SK-N-SH (cell line): ENCODE data around the gene CBX3. TPM values are rescaled to one million over a fixed set of nuclear protein-coding genes. Genes with fewer than 3 reads are reported as not detected.

Source experiments
- CTCF ChIA-PET: fragments of 300-600, 350-600 bp; formaldehyde crosslinking; extraction: SDS; loops from one replicate; lab custom pipeline; 2021; lab: Yijun Ruan, JAX
- POLR2A ChIA-PET: fragments of 350-600 bp; sonication (Branson Sonifier 250); formaldehyde crosslinking; extraction: SDS; loops from one replicate; lab custom pipeline; 2020; ENCODE audit warnings: antibody characterized with exemption, inconsistent platforms; lab: Yijun Ruan, JAX
- DNase-seq: peaks from one replicate; pipeline ENCODE4 v3.0.0; 2012
- H2AFZ ChIP-seq: fragments of 200-600 bp; sonication (generic); 2 replicates; pipeline ENCODE4 v1.8.1; 2016; ENCODE audit warnings: antibody characterized with exemption, mild to moderate bottlenecking, low read depth
- H3F3A ChIP-seq: fragments of 200-600 bp; sonication (generic); replicated peaks from 2 replicates; pipeline ENCODE3; 2016; ENCODE audit warnings: antibody characterized with exemption, mild to moderate bottlenecking; ENCODE audit not compliant: insufficient read depth
- H3K27ac ChIP-seq, 2 experiments: fragments of 200-500 bp in 1 of 2; fragments of 200-600 bp in 1 of 2; sonication (Bioruptor generic) in 1 of 2; sonication (generic), shearing (Covaris generic) in 1 of 2; 2 replicates each; pipeline versions ENCODE4 v1.5.1 to v1.6.1; 2014 to 2016; ENCODE audit warnings: low read depth in 2 of 2, inconsistent platforms in 1 of 2, low read length in 1 of 2, mild to moderate bottlenecking in 1 of 2, mixed read lengths in 1 of 2
- H3K27me3 ChIP-seq: fragments of 200-600 bp; sonication (generic), shearing (Covaris generic); 2 replicates; pipeline ENCODE4 v1.6.1; 2016; ENCODE audit warnings: mixed run types; ENCODE audit not compliant: insufficient read depth
- H3K36me3 ChIP-seq, 2 experiments: fragments of 200-500 bp in 1 of 2; fragments of 200-600 bp in 1 of 2; sonication (Bioruptor generic) in 1 of 2; sonication (generic) in 1 of 2; replicated peaks in 1 of 2; 2 replicates each; pipeline versions ENCODE3 to v1.5.1; 2014 to 2016; ENCODE audit warnings: low read length in 1 of 2, mild to moderate bottlenecking in 1 of 2; ENCODE audit not compliant: insufficient read depth in 2 of 2, control insufficient read depth in 1 of 2
- H3K4me1 ChIP-seq, 2 experiments: fragments of 200-500 bp in 1 of 2; fragments of 200-600 bp in 1 of 2; sonication (Bioruptor generic) in 1 of 2; sonication (generic), shearing (Covaris generic) in 1 of 2; 2 replicates each; pipeline versions ENCODE4 v1.5.1 to v1.6.1; 2014 to 2016; ENCODE audit warnings: low read depth in 1 of 2, low read length in 1 of 2, mixed run types in 1 of 2; ENCODE audit not compliant: insufficient read depth in 2 of 2, control insufficient read depth in 1 of 2
- H3K4me2 ChIP-seq: fragments of 200-600 bp; sonication (generic), shearing (Covaris generic); 2 replicates; pipeline ENCODE4 v1.6.1; 2017; ENCODE audit warnings: mixed run types
- H3K4me3 ChIP-seq, 2 experiments: fragments of 200-500 bp in 1 of 2; fragments of 200-600 bp in 1 of 2; sonication (Bioruptor generic) in 1 of 2; sonication (generic), shearing (Covaris generic) in 1 of 2; 2 replicates each; pipeline versions ENCODE4 v1.5.1 to v1.8.1; 2014 to 2016; ENCODE audit warnings: low read depth in 2 of 2, inconsistent platforms in 1 of 2, low read length in 1 of 2, mild to moderate bottlenecking in 1 of 2, mixed read lengths in 1 of 2, moderate library complexity in 1 of 2
- H3K79me2 ChIP-seq: fragments of 200-600 bp; sonication (generic); 2 replicates; pipeline ENCODE4 v1.8.1; 2017; ENCODE audit warnings: mild to moderate bottlenecking; ENCODE audit not compliant: insufficient read depth
- H3K9ac ChIP-seq: fragments of 200-600 bp; sonication (generic); 2 replicates; pipeline ENCODE4 v1.6.1; 2017; ENCODE audit warnings: mixed run types
- H3K9me2 ChIP-seq: fragments of 200-600 bp; sonication (generic); 2 replicates; pipeline ENCODE4 v1.6.1; 2017; ENCODE audit warnings: mixed run types
- H3K9me3 ChIP-seq: fragments of 200-600 bp; sonication (generic); 2 replicates; pipeline ENCODE4 v1.6.1; 2017; ENCODE audit warnings: mixed run types, mild to moderate bottlenecking, moderate library complexity
- H4K20me1 ChIP-seq: fragments of 200-600 bp; sonication (generic); 2 replicates; pipeline ENCODE4 v1.6.1; 2017; ENCODE audit warnings: mild to moderate bottlenecking, mixed run types; ENCODE audit not compliant: insufficient read depth
- CHD2 ChIP-seq: fragments of 150-350 bp; IDR thresholded peaks from 2 replicates; pipeline ENCODE4 v1.6.1; 2018; ENCODE audit warnings: low read length; ENCODE audit not compliant: partially characterized antibody
- EZH2phosphoT487 ChIP-seq: fragments of 200-600 bp; sonication (generic); IDR thresholded peaks from 2 replicates; pipeline ENCODE4 v1.6.1; 2017; ENCODE audit warnings: low read depth, mixed run types, mild to moderate bottlenecking, antibody characterized with exemption, moderate library complexity, borderline replicate concordance
- FOXM1 ChIP-seq: IDR thresholded peaks from 2 replicates; pipeline ENCODE4 v1.4.0; 2012; ENCODE audit warnings: low read depth, mild to moderate bottlenecking
- GABPA ChIP-seq: IDR thresholded peaks from 2 replicates; pipeline ENCODE4 v1.4.0; 2012; ENCODE audit warnings: low read depth, mild to moderate bottlenecking
- GATA2 ChIP-seq: sonication (generic); formaldehyde crosslinking; IDR thresholded peaks from 2 replicates; pipeline ENCODE4 v1.5.0; 2020; ENCODE audit warnings: mild to moderate bottlenecking, missing genetic modification reagents
- JUND ChIP-seq: IDR thresholded peaks from 2 replicates; pipeline ENCODE4 v1.4.0; 2012
- MXI1 ChIP-seq: IDR thresholded peaks from 2 replicates; pipeline ENCODE4 v1.6.1; 2012; ENCODE audit warnings: mild to moderate bottlenecking, low read depth, low read length, improper control_type of control experiment
- POLR2AphosphoS5 ChIP-seq: IDR thresholded peaks from 2 replicates; pipeline ENCODE4 v1.6.1; 2012; ENCODE audit warnings: low read depth, low read length
- RFX5 ChIP-seq: IDR thresholded peaks from 2 replicates; pipeline ENCODE4 v1.6.1; 2012; ENCODE audit warnings: mild to moderate bottlenecking, improper control_type of control experiment, low read length
- SIN3A ChIP-seq: IDR thresholded peaks from 2 replicates; pipeline ENCODE4 v1.6.1; 2012; ENCODE audit warnings: low read depth, mild to moderate bottlenecking, low read length, moderate library complexity, borderline replicate concordance
- TAF1 ChIP-seq: IDR thresholded peaks from 2 replicates; pipeline ENCODE4 v1.6.1; 2012; ENCODE audit warnings: low read depth, mild to moderate bottlenecking, low read length, moderate library complexity, borderline replicate concordance
- YY1 ChIP-seq: IDR thresholded peaks from 2 replicates; pipeline ENCODE4 v1.4.0; 2012; ENCODE audit warnings: low read depth, mild to moderate bottlenecking
- WGBS: methylation state at CpG from one replicate; pipeline ENCODE4 v1.1.6; 2017; ENCODE audit warnings: low lambda C conversion rate; 5-methylcytosine and 5-hydroxymethylcytosine counted together
- polyA plus RNA-seq, 3 experiments: library from polyadenylated mRNA; depleted of rRNA; stranded (reverse); fragments of >200 nt; gene quantifications; 2 replicates each; pipeline ENCODE4 v1.2.3, GENCODE V29; 2012
- TF ChIP-seq, protein P1 (sequence below): fragments of 200-600 bp; sonication (generic); IDR thresholded peaks from 2 replicates; pipeline ENCODE4 v1.6.1; 2017; ENCODE audit warnings: antibody characterized with exemption, mild to moderate bottlenecking, moderate library complexity
- TF ChIP-seq, protein P2 (sequence below): IDR thresholded peaks from 2 replicates; pipeline ENCODE4; 2012
- TF ChIP-seq, protein P3 (sequence below): IDR thresholded peaks from 2 replicates; pipeline ENCODE4 v1.4.0; 2012; ENCODE audit warnings: low read depth, borderline replicate concordance
- TF ChIP-seq, protein P4 (sequence below): IDR thresholded peaks from 2 replicates; pipeline ENCODE4 v1.6.1; 2012; ENCODE audit warnings: mild to moderate bottlenecking, low read depth, low read length, moderate library complexity

Gene CBX3
- polyA plus RNA-seq, 1 of the 3 experiments (the other 2 are of a cell fraction): 97.0 TPM

DNA sequence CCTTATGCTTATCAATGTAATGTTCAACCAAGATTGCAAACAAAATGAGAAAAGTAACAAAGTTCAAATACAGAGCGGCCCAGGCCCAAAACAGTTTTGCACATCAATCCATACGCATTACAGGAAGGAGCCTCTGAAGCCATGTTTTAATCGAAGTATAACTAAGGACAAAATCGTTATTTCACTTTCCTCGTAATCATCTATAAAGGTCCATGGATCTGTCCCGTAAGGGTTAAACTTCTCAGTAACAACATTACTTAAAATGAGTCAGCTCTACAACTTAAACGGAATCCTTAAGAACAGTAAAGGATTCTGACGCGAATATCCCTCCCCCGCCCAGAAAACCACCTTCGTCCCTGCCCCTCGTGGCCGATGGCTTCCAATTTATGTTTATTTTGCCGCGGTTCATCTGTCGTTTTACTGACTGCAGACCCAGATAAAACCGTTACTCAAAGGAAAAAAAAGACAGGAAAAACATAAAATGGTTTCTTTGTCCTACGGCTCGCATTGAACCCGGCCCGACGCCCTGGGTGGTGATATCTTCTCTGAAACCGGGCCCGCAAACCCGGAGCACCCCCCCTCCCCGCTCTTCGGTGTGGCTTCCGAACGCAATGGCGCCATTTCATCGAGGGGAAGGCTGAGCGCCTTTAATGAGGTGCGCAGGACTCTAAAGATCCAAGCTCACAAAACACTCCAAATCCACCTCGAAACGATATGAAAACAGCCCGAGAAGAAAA, 2.1 kb upstream of the CBX3 start:
- Histone ChIP-seq H3K9ac (peak overlapping the region; percentile 99), H3K36me3 (peaks cover 65 to 67% of the 10 kb centered on the region in 2 experiments), H3K9me2 (no peaks in the 10 kb centered on the region), H3K27me3 (no peaks in the 10 kb centered on the region), H3K4me1 (peaks cover 25 to 40% of the 10 kb centered on the region in 2 experiments), H3F3A (peaks cover 55% of the 10 kb centered on the region), H3K27ac (peak overlapping the region; percentile 99 to 100), H3K4me3 (peak overlapping the region; percentile 100), H2AFZ (no peak overlapping the region), H3K9me3 (no peaks in the 10 kb centered on the region), H4K20me1 (peaks cover 78% of the 10 kb centered on the region), H3K79me2 (peaks cover 89% of the 10 kb centered on the region), H3K4me2 (peak overlapping the region; percentile 83)
- ChIA-PET POLR2A (interaction anchor here (0.6 to 5.7 kb wide), 20 partner anchors 8 to 337 kb away, joined by 3 to 51 read pairs (median 5); partner anchors contain the start of gene NFE2L3), CTCF (interaction anchor here (0.8 to 11.3 kb wide), 25 partner anchors 7 to 468 kb away, joined by 3 to 260 read pairs (median 5); partner anchors contain the start of gene NFE2L3)
- WGBS: 1% methylated on average over 36 of the region's 36 CpGs
- TF ChIP-seq, protein P1, sequence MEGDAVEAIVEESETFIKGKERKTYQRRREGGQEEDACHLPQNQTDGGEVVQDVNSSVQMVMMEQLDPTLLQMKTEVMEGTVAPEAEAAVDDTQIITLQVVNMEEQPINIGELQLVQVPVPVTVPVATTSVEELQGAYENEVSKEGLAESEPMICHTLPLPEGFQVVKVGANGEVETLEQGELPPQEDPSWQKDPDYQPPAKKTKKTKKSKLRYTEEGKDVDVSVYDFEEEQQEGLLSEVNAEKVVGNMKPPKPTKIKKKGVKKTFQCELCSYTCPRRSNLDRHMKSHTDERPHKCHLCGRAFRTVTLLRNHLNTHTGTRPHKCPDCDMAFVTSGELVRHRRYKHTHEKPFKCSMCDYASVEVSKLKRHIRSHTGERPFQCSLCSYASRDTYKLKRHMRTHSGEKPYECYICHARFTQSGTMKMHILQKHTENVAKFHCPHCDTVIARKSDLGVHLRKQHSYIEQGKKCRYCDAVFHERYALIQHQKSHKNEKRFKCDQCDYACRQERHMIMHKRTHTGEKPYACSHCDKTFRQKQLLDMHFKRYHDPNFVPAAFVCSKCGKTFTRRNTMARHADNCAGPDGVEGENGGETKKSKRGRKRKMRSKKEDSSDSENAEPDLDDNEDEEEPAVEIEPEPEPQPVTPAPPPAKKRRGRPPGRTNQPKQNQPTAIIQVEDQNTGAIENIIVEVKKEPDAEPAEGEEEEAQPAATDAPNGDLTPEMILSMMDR: 0 out of 2 replicates have a peak, but pooled peaks have one; percentile 14
- TF ChIP-seq, protein P2, sequence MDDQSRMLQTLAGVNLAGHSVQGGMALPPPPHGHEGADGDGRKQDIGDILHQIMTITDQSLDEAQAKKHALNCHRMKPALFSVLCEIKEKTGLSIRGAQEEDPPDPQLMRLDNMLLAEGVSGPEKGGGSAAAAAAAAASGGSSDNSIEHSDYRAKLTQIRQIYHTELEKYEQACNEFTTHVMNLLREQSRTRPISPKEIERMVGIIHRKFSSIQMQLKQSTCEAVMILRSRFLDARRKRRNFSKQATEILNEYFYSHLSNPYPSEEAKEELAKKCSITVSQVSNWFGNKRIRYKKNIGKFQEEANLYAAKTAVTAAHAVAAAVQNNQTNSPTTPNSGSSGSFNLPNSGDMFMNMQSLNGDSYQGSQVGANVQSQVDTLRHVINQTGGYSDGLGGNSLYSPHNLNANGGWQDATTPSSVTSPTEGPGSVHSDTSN: no peak
- TF ChIP-seq, protein P3, sequence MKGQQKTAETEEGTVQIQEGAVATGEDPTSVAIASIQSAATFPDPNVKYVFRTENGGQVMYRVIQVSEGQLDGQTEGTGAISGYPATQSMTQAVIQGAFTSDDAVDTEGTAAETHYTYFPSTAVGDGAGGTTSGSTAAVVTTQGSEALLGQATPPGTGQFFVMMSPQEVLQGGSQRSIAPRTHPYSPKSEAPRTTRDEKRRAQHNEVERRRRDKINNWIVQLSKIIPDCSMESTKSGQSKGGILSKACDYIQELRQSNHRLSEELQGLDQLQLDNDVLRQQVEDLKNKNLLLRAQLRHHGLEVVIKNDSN: no peak
- TF ChIP-seq SIN3A (0 out of 2 replicates have a peak, but pooled peaks have one; percentile 5), RFX5 (0 out of 2 replicates have a peak, but pooled peaks have one; percentile 22), MXI1 (peak; percentile 51; the same call in 1 of the 2 replicates), YY1 (no peak), GABPA (no peak), EZH2phosphoT487 (no peak), JUND (no peak), TAF1 (peak; percentile 70), POLR2AphosphoS5 (0 out of 2 replicates have a peak, but pooled peaks have one; percentile 5), FOXM1 (0 out of 2 replicates have a peak, but pooled peaks have one; percentile 11), GATA2 (no peak), CHD2 (no peak)
- TF ChIP-seq, protein P4, sequence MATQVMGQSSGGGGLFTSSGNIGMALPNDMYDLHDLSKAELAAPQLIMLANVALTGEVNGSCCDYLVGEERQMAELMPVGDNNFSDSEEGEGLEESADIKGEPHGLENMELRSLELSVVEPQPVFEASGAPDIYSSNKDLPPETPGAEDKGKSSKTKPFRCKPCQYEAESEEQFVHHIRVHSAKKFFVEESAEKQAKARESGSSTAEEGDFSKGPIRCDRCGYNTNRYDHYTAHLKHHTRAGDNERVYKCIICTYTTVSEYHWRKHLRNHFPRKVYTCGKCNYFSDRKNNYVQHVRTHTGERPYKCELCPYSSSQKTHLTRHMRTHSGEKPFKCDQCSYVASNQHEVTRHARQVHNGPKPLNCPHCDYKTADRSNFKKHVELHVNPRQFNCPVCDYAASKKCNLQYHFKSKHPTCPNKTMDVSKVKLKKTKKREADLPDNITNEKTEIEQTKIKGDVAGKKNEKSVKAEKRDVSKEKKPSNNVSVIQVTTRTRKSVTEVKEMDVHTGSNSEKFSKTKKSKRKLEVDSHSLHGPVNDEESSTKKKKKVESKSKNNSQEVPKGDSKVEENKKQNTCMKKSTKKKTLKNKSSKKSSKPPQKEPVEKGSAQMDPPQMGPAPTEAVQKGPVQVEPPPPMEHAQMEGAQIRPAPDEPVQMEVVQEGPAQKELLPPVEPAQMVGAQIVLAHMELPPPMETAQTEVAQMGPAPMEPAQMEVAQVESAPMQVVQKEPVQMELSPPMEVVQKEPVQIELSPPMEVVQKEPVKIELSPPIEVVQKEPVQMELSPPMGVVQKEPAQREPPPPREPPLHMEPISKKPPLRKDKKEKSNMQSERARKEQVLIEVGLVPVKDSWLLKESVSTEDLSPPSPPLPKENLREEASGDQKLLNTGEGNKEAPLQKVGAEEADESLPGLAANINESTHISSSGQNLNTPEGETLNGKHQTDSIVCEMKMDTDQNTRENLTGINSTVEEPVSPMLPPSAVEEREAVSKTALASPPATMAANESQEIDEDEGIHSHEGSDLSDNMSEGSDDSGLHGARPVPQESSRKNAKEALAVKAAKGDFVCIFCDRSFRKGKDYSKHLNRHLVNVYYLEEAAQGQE: 0 out of 2 replicates have a peak, but pooled peaks have one; percentile 12
- peak; percentile 61 for DNase-seq
